ENCODE data around the gene POLR2I. TPM values are rescaled to one million over a fixed set of nuclear protein-coding genes. Genes with fewer than 3 reads are reported as not detected.

The POLR2I gene
- total and polyA plus RNA-seq, 9 of the 15 experiments (the other 6 are each of a cell fraction or from before 2014, with no cell fraction given) = 28.0 to 283 (median 123) TPM

DNA sequence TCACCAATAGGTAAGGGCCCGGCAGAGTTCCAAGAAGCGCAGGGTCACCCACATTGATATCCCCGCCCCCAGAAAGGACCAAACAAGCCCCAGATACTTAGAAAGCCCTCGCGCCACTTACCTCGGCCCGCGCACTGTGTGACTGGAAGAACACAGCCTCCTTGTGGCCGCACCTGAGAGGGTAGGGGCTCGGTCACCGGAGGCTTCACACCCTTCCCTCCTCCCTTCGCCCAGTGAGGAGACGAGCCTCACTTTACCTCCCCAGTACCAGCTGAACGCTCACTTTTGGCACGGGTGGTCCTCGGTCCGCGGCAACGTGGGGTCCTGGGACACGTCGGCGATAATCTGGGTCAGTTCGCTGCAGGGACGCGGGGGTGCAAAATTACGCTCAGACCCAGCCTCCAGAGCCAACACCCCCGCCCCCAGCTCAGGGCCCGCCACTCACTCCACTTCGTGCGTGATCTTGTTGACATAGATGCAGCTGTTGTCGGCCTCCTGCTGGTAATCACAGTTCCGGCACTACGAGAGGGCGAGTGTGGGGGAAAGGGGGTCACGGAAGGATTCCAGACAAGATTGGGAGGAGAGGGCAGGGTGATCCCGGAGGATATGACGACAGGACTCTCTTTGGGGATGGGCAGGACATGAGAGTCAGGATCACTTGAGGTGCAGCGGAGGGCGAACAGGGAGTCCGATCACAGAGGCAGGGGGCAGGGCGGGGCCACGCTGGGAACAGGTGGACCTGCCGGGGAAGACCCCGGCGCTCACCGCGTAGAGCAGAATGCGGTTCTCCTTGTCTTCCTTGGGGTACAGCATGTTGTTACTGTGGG lies 568 bp downstream of the POLR2I start (continued):
- TF ChIP-seq, protein P1, sequence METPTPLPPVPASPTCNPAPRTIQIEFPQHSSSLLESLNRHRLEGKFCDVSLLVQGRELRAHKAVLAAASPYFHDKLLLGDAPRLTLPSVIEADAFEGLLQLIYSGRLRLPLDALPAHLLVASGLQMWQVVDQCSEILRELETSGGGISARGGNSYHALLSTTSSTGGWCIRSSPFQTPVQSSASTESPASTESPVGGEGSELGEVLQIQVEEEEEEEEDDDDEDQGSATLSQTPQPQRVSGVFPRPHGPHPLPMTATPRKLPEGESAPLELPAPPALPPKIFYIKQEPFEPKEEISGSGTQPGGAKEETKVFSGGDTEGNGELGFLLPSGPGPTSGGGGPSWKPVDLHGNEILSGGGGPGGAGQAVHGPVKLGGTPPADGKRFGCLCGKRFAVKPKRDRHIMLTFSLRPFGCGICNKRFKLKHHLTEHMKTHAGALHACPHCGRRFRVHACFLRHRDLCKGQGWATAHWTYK (CRISPR knock-in tag; IDR thresholded peaks at IDR 0.05) = no peak
- TF ChIP-seq ETS1 (conservative IDR thresholded peaks at IDR 0.05; ENCODE audit: control insufficient read depth, low read depth, low read length) = peak; percentile 49; the same call in 1 of the 2 replicates
- TF ChIP-seq, protein P2, sequence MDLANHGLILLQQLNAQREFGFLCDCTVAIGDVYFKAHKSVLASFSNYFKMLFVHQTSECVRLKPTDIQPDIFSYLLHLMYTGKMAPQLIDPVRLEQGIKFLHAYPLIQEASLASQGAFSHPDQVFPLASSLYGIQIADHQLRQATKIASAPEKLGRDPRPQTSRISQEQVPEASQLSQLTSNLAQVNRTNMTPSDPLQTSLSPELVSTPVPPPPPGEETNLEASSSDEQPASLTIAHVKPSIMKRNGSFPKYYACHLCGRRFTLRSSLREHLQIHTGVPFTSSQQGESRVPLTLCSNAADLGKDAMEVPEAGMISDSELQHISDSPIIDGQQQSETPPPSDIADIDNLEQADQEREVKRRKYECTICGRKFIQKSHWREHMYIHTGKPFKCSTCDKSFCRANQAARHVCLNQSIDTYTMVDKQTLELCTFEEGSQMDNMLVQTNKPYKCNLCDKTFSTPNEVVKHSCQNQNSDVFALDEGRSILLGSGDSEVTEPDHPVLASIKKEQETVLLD (IDR thresholded peaks at IDR 0.05) = 0 out of 2 replicates have a peak, but pooled peaks have one; percentile 14
- 0 out of 2 replicates have a peak, but pooled peaks have one; percentile 50 for TF ChIP-seq CBFB (CRISPR knock-in tag; IDR thresholded peaks at IDR 0.05)
- TF ChIP-seq, protein P3, sequence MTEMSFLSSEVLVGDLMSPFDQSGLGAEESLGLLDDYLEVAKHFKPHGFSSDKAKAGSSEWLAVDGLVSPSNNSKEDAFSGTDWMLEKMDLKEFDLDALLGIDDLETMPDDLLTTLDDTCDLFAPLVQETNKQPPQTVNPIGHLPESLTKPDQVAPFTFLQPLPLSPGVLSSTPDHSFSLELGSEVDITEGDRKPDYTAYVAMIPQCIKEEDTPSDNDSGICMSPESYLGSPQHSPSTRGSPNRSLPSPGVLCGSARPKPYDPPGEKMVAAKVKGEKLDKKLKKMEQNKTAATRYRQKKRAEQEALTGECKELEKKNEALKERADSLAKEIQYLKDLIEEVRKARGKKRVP (CRISPR knock-in tag; IDR thresholded peaks at IDR 0.05) = no peak
- TF ChIP-seq FOXM1 (IDR thresholded peaks at IDR 0.05; ENCODE audit: low read depth) = no peak
- TF ChIP-seq FOXM1 (CRISPR knock-in tag; IDR thresholded peaks at IDR 0.05; ENCODE audit: low read depth) = 0 out of 2 replicates have a peak, but pooled peaks have one; percentile 48
- TF ChIP-seq, protein P4, sequence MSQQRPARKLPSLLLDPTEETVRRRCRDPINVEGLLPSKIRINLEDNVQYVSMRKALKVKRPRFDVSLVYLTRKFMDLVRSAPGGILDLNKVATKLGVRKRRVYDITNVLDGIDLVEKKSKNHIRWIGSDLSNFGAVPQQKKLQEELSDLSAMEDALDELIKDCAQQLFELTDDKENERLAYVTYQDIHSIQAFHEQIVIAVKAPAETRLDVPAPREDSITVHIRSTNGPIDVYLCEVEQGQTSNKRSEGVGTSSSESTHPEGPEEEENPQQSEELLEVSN (IDR thresholded peaks at IDR 0.05; ENCODE audit: borderline replicate concordance in 1 of 2, extremely low read depth in 1 of 2, insufficient read depth in 1 of 2, insufficient read length in 1 of 2, low read depth in 1 of 2, low read length in 1 of 2, poor library complexity in 1 of 2, severe bottlenecking in 1 of 2) = peak in 1 of 2 experiments; percentile 76
- peak; percentile 50 to 97 for TF ChIP-seq FOXA3 (CRISPR knock-in tag; conservative IDR thresholded peaks at IDR 0.05 in 1 of 2, IDR thresholded peaks at IDR 0.05 in 1 of 2)
- TF ChIP-seq CHD1 (IDR thresholded peaks at IDR 0.05; ENCODE audit: low read length) = peak; percentile 7
- TF ChIP-seq CTCFL (IDR thresholded peaks at IDR 0.05; ENCODE audit: borderline replicate concordance, insufficient read depth, low read depth, low read length, poor library complexity, severe bottlenecking) = peak; percentile 19
- 0 out of 2 replicates have a peak, but pooled peaks have one; percentile 33 for TF ChIP-seq CEBPG (CRISPR knock-in tag; IDR thresholded peaks at IDR 0.05)
- TF ChIP-seq CEBPG (tag; conservative IDR thresholded peaks at IDR 0.05 in 1 of 2, IDR thresholded peaks at IDR 0.05 in 1 of 2) = no peak
- TF ChIP-seq, protein P5, sequence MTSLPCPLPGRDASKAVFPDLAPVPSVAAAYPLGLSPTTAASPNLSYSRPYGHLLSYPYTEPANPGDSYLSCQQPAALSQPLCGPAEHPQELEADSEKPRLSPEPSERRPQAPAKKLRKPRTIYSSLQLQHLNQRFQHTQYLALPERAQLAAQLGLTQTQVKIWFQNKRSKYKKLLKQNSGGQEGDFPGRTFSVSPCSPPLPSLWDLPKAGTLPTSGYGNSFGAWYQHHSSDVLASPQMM (CRISPR knock-in tag; IDR thresholded peaks at IDR 0.05) = no peak

All from K562 (cell line).